NCI-H345 (cell line): Measurements from ENCODE around the gene ZFP62.

Experiments
- DNase-seq: peaks from one replicate; lab custom pipeline; 2025; lab: John Stamatoyannopoulos, UW

The ZFP62 gene

GRCh38 chr5:180868960-180869359 lies 7.9 kb upstream of the ZFP62 start:
- DNase-seq, result peak; percentile 89

- DNase-seq, result no peak
Measured at GRCh38 chr5:180866985-180867384, 5.9 kb upstream of the ZFP62 start.

- DNase-seq, result no peak
Measured at GRCh38 chr5:180865981-180866695, 5.1 kb upstream of the ZFP62 start.

GRCh38 chr5:180862645-180863044 lies 1.6 kb upstream of the ZFP62 start:
- DNase-seq, result peak; percentile 11

GRCh38 chr5:180860273-180860886 lies 696 bp downstream of the ZFP62 start:
- DNase-seq, result peak; percentile 48

GRCh38 chr5:180858586-180858985 lies 2.5 kb downstream of the ZFP62 start:
- no peak for DNase-seq

- DNase-seq, result no peak
Measured at GRCh38 chr5:180853848-180854176, 7.3 kb downstream of the ZFP62 start.

GRCh38 chr5:180853121-180853847 lies 7.8 kb downstream of the ZFP62 start:
- DNase-seq, result no peak

- DNase-seq, result no peak
Measured at GRCh38 chr5:180852495-180852894, 8.6 kb downstream of the ZFP62 start.

GRCh38 chr5:180850434-180851078 lies 10.5 kb downstream of the ZFP62 start:
- no peak for DNase-seq

- no peak for DNase-seq
Measured at GRCh38 chr5:180849827-180850226, 11.2 kb downstream of the ZFP62 start.

GRCh38 chr5:180848878-180849277 lies 12.2 kb downstream of the ZFP62 start:
- DNase-seq, result no peak

GRCh38 chr5:180848265-180848664 lies 12.8 kb downstream of the ZFP62 start:
- DNase-seq, result no peak

GRCh38 chr5:180847026-180847425 lies 14.1 kb downstream of the ZFP62 start:
- no peak for DNase-seq

- DNase-seq, result no peak
Measured at GRCh38 chr5:180844858-180845257, 16.2 kb downstream of the ZFP62 start.

GRCh38 chr5:180844432-180844831 lies 16.6 kb downstream of the ZFP62 start:
- no peak for DNase-seq

- no peak for DNase-seq
Measured at GRCh38 chr5:180839935-180840334, 21.1 kb downstream of the ZFP62 start.

GRCh38 chr5:180839227-180839626 lies 21.8 kb downstream of the ZFP62 start:
- no peak for DNase-seq

GRCh38 chr5:180837478-180837877 lies 23.6 kb downstream of the ZFP62 start:
- no peak for DNase-seq

- no peak for DNase-seq
Measured at GRCh38 chr5:180832638-180833068, 28.4 kb downstream of the ZFP62 start.

- DNase-seq, result peak; percentile 76
Measured at GRCh38 chr5:180831139-180832093, 29.7 kb downstream of the ZFP62 start.
